Mesodermal cell (in vitro differentiated cells): ENCODE data around the gene C5orf24. TPM values are rescaled to one million over a fixed set of nuclear protein-coding genes. Genes with fewer than 3 reads are reported as not detected.

Source experiments
- H3K27ac ChIP-seq: 2 replicates; pipeline ENCODE4 v1.7.0; 2013; ENCODE audit warnings: mild to moderate bottlenecking, low read depth, low read length, moderate library complexity; ENCODE audit not compliant: severe bottlenecking
- H3K36me3 ChIP-seq: 2 replicates; pipeline ENCODE4 v1.7.1; 2013; ENCODE audit warnings: mild to moderate bottlenecking, low read length, moderate library complexity; ENCODE audit not compliant: control insufficient read depth, insufficient read depth
- H3K4me1 ChIP-seq: one replicate; pipeline ENCODE4 v1.7.1; 2013; ENCODE audit warnings: mild to moderate bottlenecking, low read length; ENCODE audit not compliant: insufficient read depth, control insufficient read depth, poor library complexity, severe bottlenecking
- H3K4me3 ChIP-seq: 2 replicates; pipeline ENCODE4 v1.7.0; 2013; ENCODE audit warnings: low read length, control low read depth, mild to moderate bottlenecking; ENCODE audit not compliant: insufficient read depth, poor library complexity, severe bottlenecking; ENCODE audit errors: extremely low read depth
- H3K9me3 ChIP-seq: 2 replicates; pipeline ENCODE4 v1.7.1; 2013; ENCODE audit warnings: mild to moderate bottlenecking, low read length, moderate library complexity; ENCODE audit not compliant: control insufficient read depth
- WGBS, 2 experiments: methylation state at CpG; one replicate each; pipeline ENCODE4 v1.1.5; 2013; ENCODE audit warnings: missing lambda C conversion rate in 2 of 2; ENCODE audit not compliant: insufficient coverage in 2 of 2; 5-methylcytosine and 5-hydroxymethylcytosine counted together
- polyA plus RNA-seq, 2 experiments: library from polyadenylated mRNA; stranded (reverse); fragments of 50-300 nt; gene quantifications; one replicate each; pipeline ENCODE4 v1.2.3, GENCODE V29; 2013

The C5orf24 gene
- 51.1 TPM for polyA plus RNA-seq (2013, experiment 1 of 2)
- polyA plus RNA-seq (2013, experiment 2 of 2): 56.1 TPM

DNA sequence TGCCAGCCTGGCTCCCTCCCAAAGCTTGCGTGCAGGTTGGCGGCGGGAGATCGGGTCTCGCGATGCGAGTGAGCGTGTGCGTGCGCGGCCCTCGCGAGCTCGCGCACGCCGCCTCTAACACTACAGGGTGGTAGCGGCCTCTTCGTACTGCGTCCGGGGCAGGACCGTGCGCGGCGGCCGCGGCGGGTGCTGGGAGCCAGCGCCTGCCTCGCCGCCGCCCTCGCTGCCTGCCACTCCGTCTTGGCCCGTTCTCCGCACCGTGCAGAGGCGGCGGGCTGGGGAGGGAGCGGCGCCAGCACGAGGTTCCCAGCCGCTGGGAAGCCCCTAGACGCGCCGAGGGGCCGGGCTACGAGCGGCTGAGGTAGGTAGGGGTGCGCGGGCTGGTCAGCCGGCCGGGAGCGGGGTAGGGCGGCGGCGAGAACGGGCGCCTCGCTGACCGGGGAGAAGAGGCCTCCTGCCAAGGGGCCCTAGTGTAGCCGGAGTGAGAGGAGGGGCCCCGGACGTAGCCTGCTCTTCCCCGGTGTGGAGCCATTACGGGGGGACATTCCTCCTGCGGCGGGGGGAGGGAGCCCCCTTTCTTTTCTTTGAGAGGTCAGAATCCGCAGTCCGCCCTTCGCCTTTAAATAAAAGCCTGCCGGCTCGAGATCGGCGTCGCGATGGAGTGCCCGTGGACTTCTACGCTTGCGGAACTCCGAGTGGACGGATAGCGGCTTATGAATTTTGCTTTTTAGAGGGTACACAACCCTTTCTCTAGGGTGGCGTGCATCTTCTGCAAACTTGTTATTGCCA lies at the start of gene C5orf24:
Gene C5orf24 (plus strand): TSS at position 117 of the 789 bp plus-strand sequence. CDS start 8,933 bp downstream, outside the sequence.
- no peaks in the 10 kb centered on the region for H3K9me3 ChIP-seq
- peaks cover 36% of the 10 kb centered on the region for H3K36me3 ChIP-seq
- H3K4me1 ChIP-seq: peaks cover 9% of the 10 kb centered on the region
- peak within 1 kb of the TSS; percentile 95 for H3K27ac ChIP-seq
- H3K4me3 ChIP-seq: peak within 1 kb of the TSS; percentile 88
- WGBS, 2 experiments: 0 to 1% methylated on average over 63 of the region's 84 CpGs

DNA sequence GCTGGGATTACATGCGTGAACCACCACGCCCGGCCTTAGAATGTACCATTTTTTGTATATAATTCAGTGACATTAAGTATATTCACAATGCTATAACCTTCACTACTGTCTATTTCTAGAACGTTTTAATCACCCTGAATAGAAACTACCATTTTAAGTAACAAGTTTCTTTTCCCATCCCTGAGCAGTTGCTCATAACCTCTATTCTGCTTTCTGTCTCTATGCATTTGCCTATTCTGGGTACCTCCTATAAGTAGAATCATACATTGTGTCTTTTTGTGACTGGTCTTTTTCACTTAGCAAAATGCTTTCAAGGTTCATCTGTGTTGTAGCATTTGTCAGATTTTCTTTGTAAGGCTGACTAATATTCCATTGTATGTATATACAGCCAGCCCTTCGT lies 47.3 kb upstream of the C5orf24 start:
- peaks cover 84% of the 10 kb centered on the region for H3K36me3 ChIP-seq
- 92 to 94% methylated on average over 1 to 2 of the region's 5 CpGs for WGBS, 2 experiments
- no peak overlapping the region for H3K4me3 ChIP-seq
- H3K9me3 ChIP-seq: no peaks in the 10 kb centered on the region
- H3K4me1 ChIP-seq: peaks cover 12% of the 10 kb centered on the region
- no peak overlapping the region for H3K27ac ChIP-seq

DNA sequence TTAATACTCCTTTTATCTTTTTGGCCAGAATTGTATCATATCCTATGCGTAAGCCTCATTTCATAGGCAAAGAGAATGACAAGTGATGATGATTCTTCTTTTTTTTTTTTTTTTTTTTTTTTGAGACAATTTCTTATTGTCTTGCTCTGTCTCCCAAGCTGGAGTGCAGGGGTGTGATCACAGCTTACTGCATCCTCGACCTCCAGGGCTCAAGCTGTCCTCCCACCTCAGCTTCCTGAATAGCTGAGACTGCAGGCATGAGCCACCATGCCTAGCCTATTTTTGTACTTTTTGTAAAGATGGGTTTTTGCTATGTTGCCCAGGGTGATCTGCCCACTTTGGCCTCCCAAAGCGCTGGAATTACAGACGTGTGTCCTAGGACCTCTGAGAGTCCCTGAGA lies 41.9 kb upstream of the C5orf24 start:
- H3K4me1 ChIP-seq: no peaks in the 10 kb centered on the region
- H3K27ac ChIP-seq: no peak overlapping the region
- 100% methylated on average over 1 of the region's 4 CpGs; no CpG with 5 or more reads in 1 of the 2 experiments for WGBS, 2 experiments
- peaks cover 73% of the 10 kb centered on the region for H3K36me3 ChIP-seq
- H3K4me3 ChIP-seq: no peak overlapping the region
- H3K9me3 ChIP-seq: no peaks in the 10 kb centered on the region

DNA sequence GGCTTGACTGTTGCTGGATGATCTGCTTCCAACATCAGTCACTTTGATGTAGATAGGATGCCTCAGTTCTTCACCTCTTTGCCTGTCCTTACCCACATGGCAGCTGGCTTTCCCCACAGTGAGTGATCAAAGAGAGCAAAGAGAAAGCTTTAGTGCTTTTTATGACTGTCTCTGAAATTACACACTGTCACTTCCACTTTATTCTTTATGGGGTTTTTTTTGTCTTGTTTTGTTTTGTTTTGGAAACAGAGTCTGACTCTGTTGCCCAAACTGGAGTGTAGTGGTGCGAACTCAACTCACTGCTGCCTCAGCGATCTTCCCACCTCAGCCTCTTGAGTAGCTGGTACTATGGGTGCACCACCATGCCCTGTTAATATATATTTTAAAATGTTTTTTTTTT lies 32.4 kb upstream of the C5orf24 start:
- Histone ChIP-seq H3K4me1 (no peaks in the 10 kb centered on the region), H3K36me3 (peaks cover 86% of the 10 kb centered on the region), H3K4me3 (no peak overlapping the region), H3K27ac (no peak overlapping the region), H3K9me3 (no peaks in the 10 kb centered on the region)
- no CpG with 5 or more reads among the region's 2 CpGs for WGBS, 2 experiments

DNA sequence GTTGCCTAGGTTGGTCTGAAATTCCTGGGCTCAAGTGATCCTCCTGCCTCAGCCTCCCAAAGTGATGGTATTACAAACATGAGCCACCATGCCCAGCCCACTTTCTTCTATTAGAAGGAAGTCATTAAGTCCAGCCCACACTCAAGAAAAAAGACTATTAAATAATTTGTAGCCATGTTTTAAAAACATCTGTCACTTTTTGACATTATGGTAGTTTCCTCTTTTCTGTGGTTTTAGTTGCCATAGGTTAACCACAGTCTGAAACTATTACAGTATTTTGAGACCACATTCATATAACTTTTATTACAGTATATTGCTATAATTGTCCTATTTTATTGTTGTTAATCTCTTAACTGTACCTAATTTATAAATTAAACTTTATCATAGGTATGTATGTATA lies 31.9 kb upstream of the C5orf24 start:
- no peak overlapping the region for H3K27ac ChIP-seq
- no peak overlapping the region for H3K4me3 ChIP-seq
- no peaks in the 10 kb centered on the region for H3K9me3 ChIP-seq
- no peaks in the 10 kb centered on the region for H3K4me1 ChIP-seq
- H3K36me3 ChIP-seq: peaks cover 90% of the 10 kb centered on the region

DNA sequence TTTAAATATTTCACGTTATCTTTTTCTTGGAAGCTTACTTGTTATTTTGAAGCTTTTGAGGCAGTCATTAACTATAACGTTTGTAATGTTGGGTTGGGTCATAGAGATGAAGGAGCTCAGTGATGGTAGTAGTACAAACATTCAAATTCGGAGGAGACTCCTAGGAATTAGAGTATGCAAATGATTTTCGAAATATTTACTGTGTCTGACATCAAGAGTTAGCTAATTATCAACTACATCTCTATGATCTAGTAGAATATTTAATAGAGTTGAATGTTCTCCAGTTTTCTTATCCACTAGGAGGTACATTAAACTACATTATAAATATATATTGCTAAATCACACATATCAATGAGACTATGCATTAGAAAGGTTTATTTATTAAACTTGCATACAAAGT lies 28.8 kb upstream of the C5orf24 start:
- Histone ChIP-seq H3K27ac (no peak overlapping the region), H3K9me3 (no peaks in the 10 kb centered on the region), H3K4me1 (no peaks in the 10 kb centered on the region), H3K4me3 (no peak overlapping the region), H3K36me3 (peaks cover 86% of the 10 kb centered on the region)
- WGBS, 2 experiments: 100% methylated on average over 2 to 3 of the region's 4 CpGs

DNA sequence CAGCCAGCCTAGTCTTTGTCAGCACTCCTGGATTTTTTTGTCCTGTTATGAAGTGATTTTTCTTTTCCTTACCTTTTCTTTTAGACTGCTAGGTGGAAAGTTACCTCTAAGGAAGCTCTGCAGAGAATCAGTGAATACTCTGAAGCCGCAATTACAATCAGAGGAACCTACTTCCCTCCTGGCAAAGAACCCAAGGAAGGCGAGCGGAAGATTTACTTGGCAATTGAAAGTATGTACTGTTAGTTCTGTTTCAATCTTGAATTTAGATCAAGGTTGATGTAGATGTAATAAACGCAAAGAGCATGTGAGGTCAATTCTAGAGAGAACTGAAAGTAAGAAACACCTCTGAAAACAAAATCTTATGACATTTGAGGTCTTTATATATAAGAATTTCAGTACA lies 27.0 kb upstream of the C5orf24 start:
- Histone ChIP-seq H3K9me3 (no peaks in the 10 kb centered on the region), H3K27ac (no peak overlapping the region), H3K4me3 (no peak overlapping the region), H3K4me1 (no peaks in the 10 kb centered on the region), H3K36me3 (peaks cover 84% of the 10 kb centered on the region)
- 100% methylated on average over 2 of the region's 4 CpGs; no CpG with 5 or more reads in 1 of the 2 experiments for WGBS, 2 experiments

DNA sequence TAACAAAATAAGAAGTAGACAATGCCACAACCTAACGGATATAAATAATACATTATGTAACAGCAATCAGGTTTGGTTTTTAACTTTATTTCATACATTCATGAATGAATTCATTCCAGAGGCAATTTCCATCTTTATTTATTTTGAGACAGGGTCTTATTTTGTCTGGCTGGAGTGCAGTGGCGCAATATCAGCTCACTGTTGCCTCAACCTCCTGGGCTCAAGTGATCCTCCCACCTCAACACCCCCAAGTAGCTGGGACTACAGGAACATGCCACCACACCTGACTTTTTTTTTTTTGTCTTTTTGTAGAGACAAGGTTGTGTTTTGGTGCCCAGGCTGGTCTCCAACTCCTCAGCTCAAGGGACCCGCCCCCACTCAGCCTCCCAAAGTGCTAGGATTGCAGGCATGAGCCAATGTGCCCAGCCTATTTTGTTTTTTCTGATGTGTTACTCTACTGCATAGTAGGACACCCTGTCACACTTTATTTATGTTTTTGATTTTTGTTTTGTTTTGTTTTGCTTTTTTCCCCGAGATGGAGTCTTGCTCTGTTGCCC lies 26.3 kb upstream of the C5orf24 start:
- H3K4me3 ChIP-seq: no peak overlapping the region
- H3K36me3 ChIP-seq: peaks cover 84% of the 10 kb centered on the region
- H3K9me3 ChIP-seq: no peaks in the 10 kb centered on the region
- 97% methylated on average over 3 of the region's 4 CpGs; no CpG with 5 or more reads in 1 of the 2 experiments for WGBS, 2 experiments
- no peaks in the 10 kb centered on the region for H3K4me1 ChIP-seq
- H3K27ac ChIP-seq: no peak overlapping the region

DNA sequence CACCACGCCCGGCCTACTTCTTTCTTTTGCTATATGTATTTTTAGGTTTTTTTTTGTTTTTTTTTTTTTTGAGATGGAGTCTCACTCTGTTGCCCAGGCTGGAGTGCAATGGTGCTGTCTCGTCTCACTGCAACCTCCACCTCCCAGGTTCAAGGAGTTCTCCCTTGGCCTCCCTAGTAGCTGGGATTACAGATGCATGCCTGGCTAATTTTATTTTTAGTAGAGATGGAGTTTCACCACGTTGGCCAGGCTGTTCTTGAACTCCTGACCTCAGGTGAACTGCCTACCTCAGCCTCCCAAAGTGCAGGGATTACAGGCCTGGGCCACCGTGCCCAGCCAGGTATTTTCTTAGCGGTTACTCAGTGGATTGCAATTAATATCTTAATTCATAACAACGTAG lies 23.9 kb upstream of the C5orf24 start:
- Histone ChIP-seq H3K27ac (no peak overlapping the region), H3K4me3 (no peak overlapping the region), H3K4me1 (no peaks in the 10 kb centered on the region), H3K9me3 (no peaks in the 10 kb centered on the region), H3K36me3 (peaks cover 78% of the 10 kb centered on the region)
- WGBS, 2 experiments: 100% methylated on average over 1 to 5 of the region's 7 CpGs

DNA sequence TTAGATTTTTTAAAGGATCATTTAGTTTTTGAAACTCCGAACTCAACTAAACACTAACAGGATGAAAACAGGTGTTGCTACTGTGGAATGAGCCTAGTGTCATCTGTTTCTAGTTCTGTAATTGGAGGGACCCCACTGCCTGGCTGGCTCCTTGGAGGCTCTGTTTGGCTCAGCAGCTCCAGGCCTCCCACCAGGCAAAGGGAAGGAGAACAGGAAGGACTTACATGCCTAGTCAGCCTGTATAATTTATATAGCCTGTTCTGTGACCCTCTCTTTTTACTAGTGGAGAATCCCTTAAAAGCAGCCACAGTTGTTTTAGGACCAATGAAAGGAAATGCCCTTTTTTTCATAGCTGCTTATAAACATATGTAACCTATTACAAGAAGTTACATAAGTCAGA lies 21.1 kb upstream of the C5orf24 start:
- Histone ChIP-seq H3K9me3 (no peaks in the 10 kb centered on the region), H3K4me3 (no peak overlapping the region), H3K36me3 (peaks cover 68% of the 10 kb centered on the region), H3K4me1 (no peaks in the 10 kb centered on the region), H3K27ac (no peak overlapping the region)
- WGBS, 2 experiments: no CpG with 5 or more reads among the region's 1 CpG

DNA sequence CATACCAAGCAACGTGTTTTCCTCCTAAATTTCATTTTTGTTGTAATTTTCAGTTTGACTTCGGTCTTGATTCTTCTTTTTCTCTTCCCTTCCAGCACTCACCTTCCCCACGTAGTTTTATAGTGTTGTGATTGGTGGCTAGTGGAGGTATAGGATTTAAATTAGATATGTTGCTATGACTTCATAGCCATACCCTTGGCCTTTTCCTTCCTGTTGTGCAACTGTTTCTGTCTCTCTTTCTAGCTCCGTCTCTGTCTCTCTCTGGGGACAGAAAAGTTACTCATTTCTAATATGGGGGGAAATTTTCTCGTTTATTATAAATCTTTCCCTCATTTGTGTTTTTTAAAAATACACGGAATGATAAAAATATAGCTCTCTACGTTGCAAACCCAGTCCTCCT lies 20.6 kb upstream of the C5orf24 start:
- no peak overlapping the region for H3K4me3 ChIP-seq
- 100% methylated on average over 2 of the region's 7 CpGs for WGBS, 2 experiments
- peaks cover 64% of the 10 kb centered on the region for H3K36me3 ChIP-seq
- H3K4me1 ChIP-seq: no peaks in the 10 kb centered on the region
- H3K9me3 ChIP-seq: no peaks in the 10 kb centered on the region
- H3K27ac ChIP-seq: no peak overlapping the region
